OCI-LY7 (cell line): ENCODE measurements around the gene NF1. TPM values are rescaled to one million over a fixed set of nuclear protein-coding genes. Genes with fewer than 3 reads are reported as not detected.

Experiments used
- BruUV-seq: library from RNA; stranded (reverse); fragments of 400-500 nt; replicated peaks from 2 replicates; lab custom pipeline; 2021; lab: Mats Ljungman, UMichigan
- CTCF ChIA-PET: fragments of 300-600 bp; sonication (Branson Sonifier 250); formaldehyde crosslinking; loops from one replicate; lab custom pipeline; 2022; ENCODE audit warnings: antibody characterized with exemption; ENCODE audit not compliant: unreplicated experiment; lab: Charles Lee
- POLR2A ChIA-PET: fragments of 300-600 bp; sonication (Branson Sonifier 250); formaldehyde crosslinking; loops from one replicate; lab custom pipeline; 2022; ENCODE audit warnings: antibody characterized with exemption; lab: Charles Lee
- DNase-seq: peaks from one replicate; pipeline ENCODE4 v3.0.0-alpha.2; 2015; ENCODE audit warnings: low spot score
- H2AFZ ChIP-seq: fragments of 200-600 bp; sonication (generic), shearing (Covaris generic); 2 replicates; pipeline ENCODE4 v1.6.1; 2014; ENCODE audit warnings: mild to moderate bottlenecking, antibody characterized with exemption, low read length, moderate library complexity
- H3K27ac ChIP-seq: fragments of 200-600 bp; sonication (generic); 2 replicates; pipeline ENCODE4 v1.5.1; 2014; ENCODE audit warnings: mixed run types, low read depth, mild to moderate bottlenecking, moderate library complexity, low read length, inconsistent platforms; ENCODE audit not compliant: poor library complexity, severe bottlenecking
- H3K36me3 ChIP-seq: fragments of 200-600 bp; sonication (generic); 2 replicates; pipeline ENCODE4 v1.6.1; 2014; ENCODE audit warnings: mild to moderate bottlenecking, antibody characterized with exemption, low read length, moderate library complexity, mixed read lengths; ENCODE audit not compliant: insufficient read depth
- H3K4me1 ChIP-seq: fragments of 200-600 bp; sonication (generic); 2 replicates; pipeline ENCODE4 v1.5.1; 2014; ENCODE audit warnings: mild to moderate bottlenecking, low read length; ENCODE audit not compliant: insufficient read depth, poor library complexity, severe bottlenecking
- H3K4me2 ChIP-seq: fragments of 200-600 bp; sonication (generic); 2 replicates; pipeline ENCODE4 v1.6.1; 2014; ENCODE audit warnings: mild to moderate bottlenecking, low read length
- H3K4me3 ChIP-seq: fragments of 200-600 bp; sonication (generic); 2 replicates; pipeline ENCODE4 v1.5.1; 2014; ENCODE audit warnings: mild to moderate bottlenecking, low read depth, low read length; ENCODE audit not compliant: poor library complexity, severe bottlenecking
- H3K79me2 ChIP-seq: fragments of 200-600 bp; sonication (generic); 2 replicates; pipeline ENCODE4 v1.6.1; 2016; ENCODE audit warnings: low read depth, mild to moderate bottlenecking, low read length, moderate library complexity, mixed read lengths; ENCODE audit not compliant: insufficient read depth
- H3K9me2 ChIP-seq: fragments of 200-600 bp; sonication (generic); 2 replicates; pipeline ENCODE4 v1.6.1; 2016; ENCODE audit warnings: mild to moderate bottlenecking, low read length, mixed read lengths; ENCODE audit not compliant: insufficient read depth
- H3K9me3 ChIP-seq: fragments of 200-600 bp; sonication (generic); 2 replicates; pipeline ENCODE4 v1.6.1; 2014; ENCODE audit warnings: mild to moderate bottlenecking, mixed run types, low read length, mixed read lengths
- H4K20me1 ChIP-seq: fragments of 200-600 bp; sonication (generic); 2 replicates; pipeline ENCODE4 v1.6.1; 2014; ENCODE audit warnings: mild to moderate bottlenecking, antibody characterized with exemption, low read length, moderate library complexity, mixed read lengths; ENCODE audit not compliant: insufficient read depth
- EZH2phosphoT487 ChIP-seq: fragments of 200-600 bp; sonication (generic); IDR thresholded peaks from 2 replicates; pipeline ENCODE4 v1.6.1; 2018; ENCODE audit warnings: low read depth, borderline replicate concordance, mild to moderate bottlenecking, mixed run types, antibody characterized with exemption, low read length, moderate library complexity, mixed read lengths
- intact Hi-C: fragments of 100-400 bp; cut with micrococcal nuclease; formaldehyde crosslinking; loops from one replicate; pipeline ENCODE4 v1.10.0; 2022; ENCODE audit not compliant: unreplicated experiment
- total RNA-seq, 2 experiments: library from RNA; depleted of rRNA in 1 of 2; stranded (reverse); fragments of >200 nt in 1 of 2; shearing (Covaris generic) in 1 of 2; gene quantifications; 2 replicates each; pipeline ENCODE4 v1.2.3, GENCODE V29; 2014 to 2022
- TF ChIP-seq, protein P1 (sequence below): fragments of 200-600 bp; sonication (generic); conservative IDR thresholded peaks from 2 replicates; pipeline ENCODE4 v1.5.1; 2014; ENCODE audit warnings: mild to moderate bottlenecking, antibody characterized with exemption, low read length, moderate library complexity, mixed read lengths

Gene NF1
- total RNA-seq, 2 experiments from 2014 or later = 38.7 to 64.8 TPM

DNA sequence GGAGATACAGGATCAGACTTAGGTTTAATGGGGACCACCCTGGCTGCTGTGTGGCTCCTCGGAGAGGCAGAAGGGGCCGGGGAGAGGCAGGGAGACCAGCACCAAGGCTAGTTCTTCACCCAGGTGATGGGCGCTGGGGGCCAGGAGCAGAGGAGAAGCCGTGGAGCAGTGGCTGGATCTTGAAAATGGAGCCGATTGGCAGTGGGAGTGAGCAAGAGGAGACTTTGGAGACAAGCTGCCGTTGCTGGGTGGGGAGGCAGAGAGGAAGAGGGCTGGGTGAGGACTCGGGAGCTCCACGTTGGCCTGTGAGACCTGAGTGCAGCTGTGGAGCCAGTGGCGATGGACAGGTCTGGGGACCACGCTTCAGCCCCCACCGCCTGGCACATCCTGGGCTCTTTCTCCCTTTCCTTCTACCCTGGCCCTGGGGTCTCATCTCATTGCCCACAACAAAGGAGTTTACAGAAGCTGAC, 305.7 kb downstream of the NF1 start:
- H4K20me1 ChIP-seq = no peaks in the 10 kb centered on the region
- no peak overlapping the region for H2AFZ ChIP-seq
- H3K36me3 ChIP-seq = no peaks in the 10 kb centered on the region
- DNase-seq = no peak
- H3K4me2 ChIP-seq = no peak overlapping the region
- CTCF ChIA-PET = no interaction called here
- intact Hi-C loops = no loop called here
- no peaks in the 10 kb centered on the region for H3K79me2 ChIP-seq
- BruUV-seq = no TSS peak
- no peaks in the 10 kb centered on the region for H3K9me3 ChIP-seq
- H3K27ac ChIP-seq = no peak overlapping the region
- H3K9me2 ChIP-seq = no peaks in the 10 kb centered on the region
- no peak overlapping the region for H3K4me3 ChIP-seq
- no peak for TF ChIP-seq EZH2phosphoT487
- TF ChIP-seq, protein P1, sequence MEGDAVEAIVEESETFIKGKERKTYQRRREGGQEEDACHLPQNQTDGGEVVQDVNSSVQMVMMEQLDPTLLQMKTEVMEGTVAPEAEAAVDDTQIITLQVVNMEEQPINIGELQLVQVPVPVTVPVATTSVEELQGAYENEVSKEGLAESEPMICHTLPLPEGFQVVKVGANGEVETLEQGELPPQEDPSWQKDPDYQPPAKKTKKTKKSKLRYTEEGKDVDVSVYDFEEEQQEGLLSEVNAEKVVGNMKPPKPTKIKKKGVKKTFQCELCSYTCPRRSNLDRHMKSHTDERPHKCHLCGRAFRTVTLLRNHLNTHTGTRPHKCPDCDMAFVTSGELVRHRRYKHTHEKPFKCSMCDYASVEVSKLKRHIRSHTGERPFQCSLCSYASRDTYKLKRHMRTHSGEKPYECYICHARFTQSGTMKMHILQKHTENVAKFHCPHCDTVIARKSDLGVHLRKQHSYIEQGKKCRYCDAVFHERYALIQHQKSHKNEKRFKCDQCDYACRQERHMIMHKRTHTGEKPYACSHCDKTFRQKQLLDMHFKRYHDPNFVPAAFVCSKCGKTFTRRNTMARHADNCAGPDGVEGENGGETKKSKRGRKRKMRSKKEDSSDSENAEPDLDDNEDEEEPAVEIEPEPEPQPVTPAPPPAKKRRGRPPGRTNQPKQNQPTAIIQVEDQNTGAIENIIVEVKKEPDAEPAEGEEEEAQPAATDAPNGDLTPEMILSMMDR = no peak
- POLR2A ChIA-PET = no interaction called here
- H3K4me1 ChIP-seq = no peaks in the 10 kb centered on the region

GRCh38 chr17:31401456-31402254, 306.9 kb downstream of the NF1 start:
- POLR2A ChIA-PET = no interaction called here
- BruUV-seq = no TSS peak
- intact Hi-C loops = no loop called here

More at GRCh38 chr17:31401456-31402254, 306.9 kb downstream of the NF1 start:
- no peak overlapping the region for H2AFZ ChIP-seq
- H3K36me3 ChIP-seq = no peaks in the 10 kb centered on the region
- no peak overlapping the region for H3K27ac ChIP-seq
- no peaks in the 10 kb centered on the region for H4K20me1 ChIP-seq
- DNase-seq = no peak
- no peak overlapping the region for H3K4me3 ChIP-seq
- H3K9me3 ChIP-seq = no peaks in the 10 kb centered on the region
- no peak overlapping the region for H3K4me2 ChIP-seq
- H3K4me1 ChIP-seq = no peaks in the 10 kb centered on the region
- H3K9me2 ChIP-seq = no peaks in the 10 kb centered on the region
- CTCF ChIA-PET = no interaction called here
- TF ChIP-seq, protein P1 = no peak
- TF ChIP-seq EZH2phosphoT487 = no peak
- H3K79me2 ChIP-seq = no peaks in the 10 kb centered on the region
